Stimulated activated naive CD8-positive, alpha-beta T cell treated with anti-CD3 and anti-CD28 coated beads, Interleukin-15, Interleukin-2, amounts not matched to agents 100 U/mL and 50 U/mL, for 24 hours (primary cell): ENCODE data around the gene RANBP2.

Experiments used
- ATAC-seq: fragments of 150-1000 bp; cut with Tn5 transposase; one replicate; pipeline ENCODE4 v1.10.0; 2021
- DNase-seq: peaks from one replicate; pipeline ENCODE4 v3.0.0; 2021

The RANBP2 gene

GRCh38 chr2:108778857-108779256 lies 59.6 kb downstream of the RANBP2 start:
- DNase-seq (no peak), ATAC-seq (no peak)

- DNase-seq (no peak), ATAC-seq (no peak)
These were observed 66.7 kb downstream of the RANBP2 start for GRCh38 chr2:108786008-108786353.

GRCh38 chr2:108786354-108787215 lies 67.3 kb downstream of the RANBP2 start, which contains the start of gene CCDC138:
Gene CCDC138, plus strand, starts transcription at chr2:108786771. Its CDS starts 52 bp downstream, at chr2:108786823.
- peak; percentile 98 for ATAC-seq
- DNase-seq = peak; percentile 95

- DNase-seq = no peak
- ATAC-seq = no peak
These were observed 67.9 kb downstream of the RANBP2 start for GRCh38 chr2:108787216-108787541.

- DNase-seq (no peak), ATAC-seq (no peak)
These were observed 83.9 kb downstream of the RANBP2 start for GRCh38 chr2:108803045-108803736.

GRCh38 chr2:108805032-108805431 lies 85.8 kb downstream of the RANBP2 start:
- DNase-seq (no peak), ATAC-seq (no peak)

GRCh38 chr2:108805782-108806181 lies 86.5 kb downstream of the RANBP2 start:
- DNase-seq = no peak
- ATAC-seq = no peak

GRCh38 chr2:108806371-108807113 lies 87.3 kb downstream of the RANBP2 start:
- no peak for ATAC-seq
- DNase-seq = no peak

GRCh38 chr2:108809936-108810335 lies 90.7 kb downstream of the RANBP2 start:
- no peak for ATAC-seq
- DNase-seq = no peak

GRCh38 chr2:108810993-108811957 lies 92.0 kb downstream of the RANBP2 start:
- no peak for ATAC-seq
- no peak for DNase-seq

- no peak for ATAC-seq
- no peak for DNase-seq
These were observed 94.5 kb downstream of the RANBP2 start for GRCh38 chr2:108813732-108814131.

GRCh38 chr2:108820482-108820881 lies 101.2 kb downstream of the RANBP2 start:
- DNase-seq = no peak
- no peak for ATAC-seq

- DNase-seq (no peak), ATAC-seq (no peak)
These were observed 104.0 kb downstream of the RANBP2 start for GRCh38 chr2:108823286-108823685.

GRCh38 chr2:108824316-108825070 lies 105.2 kb downstream of the RANBP2 start:
- DNase-seq (no peak), ATAC-seq (no peak)

- ATAC-seq (no peak), DNase-seq (no peak)
These were observed 106.0 kb downstream of the RANBP2 start for GRCh38 chr2:108825254-108825653.

GRCh38 chr2:108825736-108826135 lies 106.5 kb downstream of the RANBP2 start:
- DNase-seq = no peak
- ATAC-seq = no peak

GRCh38 chr2:108829578-108830310 lies 110.5 kb downstream of the RANBP2 start:
- no peak for DNase-seq
- ATAC-seq = no peak

- no peak for ATAC-seq
- DNase-seq = no peak
These were observed 113.9 kb downstream of the RANBP2 start for GRCh38 chr2:108833219-108833618.

GRCh38 chr2:108834620-108835019 lies 115.3 kb downstream of the RANBP2 start:
- DNase-seq (no peak), ATAC-seq (no peak)

- DNase-seq = no peak
- ATAC-seq = no peak
These were observed 115.8 kb downstream of the RANBP2 start for GRCh38 chr2:108835040-108835439.
